ENCODE results near the gene DHPS. TPM values are rescaled to one million over a fixed set of nuclear protein-coding genes. Genes with fewer than 3 reads are reported as not detected.
"Not testable (repeated sequence)": the region's sequence is repeated elsewhere in the genome, so short reads cannot be mapped to it uniquely, and the experiment has no call there.

Gene DHPS
- total and polyA plus RNA-seq, 7 experiments from 2014 or later, result 113 to 223 (median 159) TPM

DNA sequence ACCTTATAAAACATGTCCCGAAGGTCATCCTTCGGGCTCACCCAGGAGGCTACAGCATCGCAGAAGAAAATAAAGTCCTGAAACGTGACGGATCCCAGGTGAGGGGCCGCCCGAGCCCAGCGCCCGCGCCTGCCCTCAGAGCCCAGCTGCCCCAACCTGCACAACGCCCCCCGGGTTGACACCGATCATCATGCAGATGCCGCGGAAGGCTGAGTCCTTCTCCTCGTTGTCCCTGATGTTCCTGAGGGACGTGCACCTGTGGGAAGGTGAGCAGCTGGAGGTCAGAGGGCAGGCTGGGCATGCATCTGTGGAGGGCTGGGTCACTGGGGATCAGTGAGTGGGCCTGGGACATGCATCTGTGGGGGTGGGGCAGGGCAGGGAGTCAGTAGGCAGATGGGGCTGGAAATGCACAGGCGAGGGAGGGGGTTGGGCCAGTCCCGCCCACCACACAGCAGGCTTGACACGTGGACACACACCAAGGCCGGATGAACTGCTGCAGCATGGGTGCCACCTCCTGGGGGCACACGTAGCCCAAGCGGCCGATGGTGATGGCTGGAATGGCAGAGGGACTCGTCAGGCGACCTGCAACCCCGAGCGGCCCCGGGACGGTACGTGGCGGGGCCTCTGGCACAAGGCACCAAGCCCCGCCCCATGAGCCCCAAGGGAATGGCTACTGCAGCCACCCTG, 20.1 kb upstream of the DHPS start:
- H3K36me3 ChIP-seq (ENCODE audit: control insufficient read depth in 2 of 3, insufficient read depth in 3 of 3, low read length in 3 of 3), result peaks cover 0 to 66% (median 11%) of the 10 kb centered on the region in 3 experiments
- Mint-ChIP-seq H3K4me3 (no peak overlapping the region), H3K27ac (peak overlapping the region in 1 of 9 donors; percentile 56), H3K9me3 (no peaks in the 10 kb centered on the region), H3K4me1 (peaks cover 0 to 11% (median 7%) of the 10 kb centered on the region in 7 donors), H3K27me3 (no peaks in the 10 kb centered on the region), H3K36me3 (peaks cover 0 to 24% (median 4%) of the 10 kb centered on the region in 5 donors)
- peaks cover 5% of the 10 kb centered on the region in 2 donors for H3K4me1 ChIP-seq (ENCODE audit: control insufficient read depth in 2 of 2, insufficient read depth in 2 of 2, low read length in 2 of 2)
- no peak overlapping the region for H3K4me3 ChIP-seq (ENCODE audit: low read length)
- no peak overlapping the region for H3K27ac ChIP-seq (ENCODE audit: low read depth, low read length)
- no peak for DNase-seq
- ChIA-PET CTCF (no interaction called here), POLR2A (interaction anchor here (0.5 kb wide), 1 partner anchor 531 kb away, joined by 3 read pairs; no protein-coding TSS in a partner anchor)
- ATAC-seq, result no peak
- no peaks in the 10 kb centered on the region for H3K9me3 ChIP-seq (ENCODE audit: control insufficient read depth in 2 of 3, low read length in 3 of 3)
- H3K27me3 ChIP-seq (ENCODE audit: control insufficient read depth in 2 of 2, insufficient read depth in 2 of 2, low read length in 2 of 2), result no peaks in the 10 kb centered on the region
- intact Hi-C loops (cut with micrococcal nuclease), result no loop called here

DNA sequence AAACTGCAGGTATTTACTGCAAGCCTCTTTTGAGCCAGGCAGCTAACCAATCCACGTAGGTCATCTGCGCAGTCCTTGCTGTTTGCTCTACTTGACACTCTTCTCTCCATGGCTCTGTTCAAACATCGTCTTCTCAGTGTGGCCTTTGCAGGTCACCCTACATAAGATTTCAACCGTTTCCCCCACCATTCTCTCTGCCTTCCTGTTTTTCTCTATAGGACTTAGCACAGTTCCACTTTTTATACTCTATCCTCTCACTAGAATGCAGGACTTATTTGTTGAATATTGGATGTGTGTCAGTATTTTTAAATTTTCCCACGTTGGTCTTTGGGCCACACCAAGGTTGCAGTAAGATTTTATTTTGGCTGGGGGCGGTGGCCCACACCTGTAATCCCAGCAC, 16.5 kb upstream of the DHPS start:
- Histone ChIP-seq H3K4me3 (ENCODE audit: low read length) (no peak overlapping the region), H3K36me3 (ENCODE audit: control insufficient read depth in 2 of 3, insufficient read depth in 3 of 3, low read length in 3 of 3) (peaks cover 0 to 35% (median 6%) of the 10 kb centered on the region in 3 experiments), H3K27me3 (ENCODE audit: control insufficient read depth in 2 of 2, insufficient read depth in 2 of 2, low read length in 2 of 2) (no peaks in the 10 kb centered on the region), H3K4me1 (ENCODE audit: control insufficient read depth in 2 of 2, insufficient read depth in 2 of 2, low read length in 2 of 2) (peaks cover 9 to 11% of the 10 kb centered on the region in 2 donors), H3K9me3 (ENCODE audit: control insufficient read depth in 2 of 3, low read length in 3 of 3) (no peaks in the 10 kb centered on the region), H3K27ac (ENCODE audit: low read depth, low read length) (no peak overlapping the region)
- peak overlapping the region in 8 of 9 donors; percentile 39 to 89 (median 76) for H3K27ac Mint-ChIP-seq
- ChIA-PET POLR2A (interaction anchor here (0.6 to 3.7 kb wide), 3 partner anchors 17 to 1975 kb away, joined by 6 to 19 read pairs (median 11); partner anchors contain the start of genes DHPS and TRIR), CTCF (no interaction called here)
- H3K4me1 Mint-ChIP-seq, result peaks cover 0 to 15% (median 12%) of the 10 kb centered on the region in 7 donors
- DNase-seq, result no peak
- H3K27me3 Mint-ChIP-seq, result no peaks in the 10 kb centered on the region
- intact Hi-C loops (cut with micrococcal nuclease), result no loop called here
- peaks cover 0 to 4% (median 0%) of the 10 kb centered on the region in 11 donors for H3K9me3 Mint-ChIP-seq
- H3K4me3 Mint-ChIP-seq, result peak overlapping the region; percentile 45 to 86 (median 67)
- H3K36me3 Mint-ChIP-seq, result peaks cover 0 to 7% (median 3%) of the 10 kb centered on the region in 5 donors
- ATAC-seq, result no peak

- Mint-ChIP-seq H3K4me1 (peaks cover 0 to 15% (median 12%) of the 10 kb centered on the region in 7 donors), H3K4me3 (peak overlapping the region in 5 of 10 donors; percentile 4 to 86 (median 40)), H3K27ac (peak overlapping the region in 5 of 9 donors; percentile 17 to 97 (median 49))
- peak overlapping the region; percentile 82 for H3K27ac ChIP-seq (ENCODE audit: low read depth, low read length)
- H3K9me3 Mint-ChIP-seq; H3K9me3 ChIP-seq (ENCODE audit: control insufficient read depth in 2 of 3, low read length in 3 of 3); H3K27me3 ChIP-seq (ENCODE audit: control insufficient read depth in 2 of 2, insufficient read depth in 2 of 2, low read length in 2 of 2); H3K4me3 ChIP-seq (ENCODE audit: low read length); H3K36me3 Mint-ChIP-seq; DNase-seq; H3K27me3 Mint-ChIP-seq; ATAC-seq: not testable (repeated sequence)
- H3K36me3 ChIP-seq (ENCODE audit: control insufficient read depth in 2 of 3, insufficient read depth in 3 of 3, low read length in 3 of 3), result peaks cover 0 to 28% (median 6%) of the 10 kb centered on the region in 3 experiments
- ChIA-PET POLR2A (interaction anchor here (0.6 to 3.7 kb wide), 14 partner anchors 7 to 1974 kb away, joined by 3 to 21 read pairs (median 6); partner anchors contain the start of genes DHPS, GET3, JUNB and TNPO2), CTCF (interaction anchor here (0.9 kb wide), 1 partner anchor 1315 kb away, joined by 3 read pairs; no protein-coding TSS in a partner anchor)
- peaks cover 9 to 11% of the 10 kb centered on the region in 2 donors for H3K4me1 ChIP-seq (ENCODE audit: control insufficient read depth in 2 of 2, insufficient read depth in 2 of 2, low read length in 2 of 2)
- intact Hi-C loops (cut with micrococcal nuclease), result loop anchor here in 1 of 2 donors (2.0 kb wide), 1 partner anchor 39 kb away; the partner anchor contains the start of gene GET3
Measured at GRCh38 chr19:12697425-12697824, 15.7 kb upstream of the DHPS start.

GRCh38 chr19:12696366-12697335, 15.0 kb upstream of the DHPS start, which contains the start of gene FBXW9:
FBXW9 (minus strand) TSS chr19:12696631; CDS start chr19:12696581, 50 bp downstream.
- peaks cover 0 to 4% (median 0%) of the 10 kb centered on the region in 5 donors for H3K36me3 Mint-ChIP-seq
- peak within 1 kb of the TSS; percentile 82 for H3K27ac ChIP-seq (ENCODE audit: low read depth, low read length)
- ChIA-PET POLR2A (interaction anchor here (0.6 to 3.7 kb wide), 19 partner anchors 8 to 145 kb away, joined by 3 to 21 read pairs (median 4); partner anchors contain the start of genes DHPS, GET3, JUNB and TNPO2), CTCF (interaction anchor here (0.9 to 1.2 kb wide), 2 partner anchors 24 to 1314 kb away, joined by 3 read pairs; no protein-coding TSS in a partner anchor)
- peaks cover 0 to 20% (median 4%) of the 10 kb centered on the region in 3 experiments for H3K36me3 ChIP-seq (ENCODE audit: control insufficient read depth in 2 of 3, insufficient read depth in 3 of 3, low read length in 3 of 3)
- H3K27me3 Mint-ChIP-seq, result no peaks in the 10 kb centered on the region
- H3K27ac Mint-ChIP-seq, result peak within 1 kb of the TSS; percentile 90 to 97 (median 97)
- peak within 1 kb of the TSS; percentile 86 to 95 (median 91) for H3K4me3 Mint-ChIP-seq
- H3K9me3 Mint-ChIP-seq, result peaks cover 0 to 4% (median 0%) of the 10 kb centered on the region in 11 donors
- peak within 1 kb of the TSS; percentile 98 for H3K4me3 ChIP-seq (ENCODE audit: low read length)
- no peaks in the 10 kb centered on the region for H3K9me3 ChIP-seq (ENCODE audit: control insufficient read depth in 2 of 3, low read length in 3 of 3)
- no peaks in the 10 kb centered on the region for H3K27me3 ChIP-seq (ENCODE audit: control insufficient read depth in 2 of 2, insufficient read depth in 2 of 2, low read length in 2 of 2)
- peaks cover 9 to 11% of the 10 kb centered on the region in 2 donors for H3K4me1 ChIP-seq (ENCODE audit: control insufficient read depth in 2 of 2, insufficient read depth in 2 of 2, low read length in 2 of 2)
- peaks cover 0 to 15% (median 12%) of the 10 kb centered on the region in 7 donors for H3K4me1 Mint-ChIP-seq
- intact Hi-C loops (cut with micrococcal nuclease), result loop anchor here (1.0 to 2.0 kb wide), 4 partner anchors 15 to 41 kb away; partner anchors contain the start of genes DHPS (in 2 of the 2) and GET3 (in 2 of the 2)
- peak; percentile 97 for ATAC-seq
- peak; percentile 88 to 97 (median 95) for DNase-seq

DNA sequence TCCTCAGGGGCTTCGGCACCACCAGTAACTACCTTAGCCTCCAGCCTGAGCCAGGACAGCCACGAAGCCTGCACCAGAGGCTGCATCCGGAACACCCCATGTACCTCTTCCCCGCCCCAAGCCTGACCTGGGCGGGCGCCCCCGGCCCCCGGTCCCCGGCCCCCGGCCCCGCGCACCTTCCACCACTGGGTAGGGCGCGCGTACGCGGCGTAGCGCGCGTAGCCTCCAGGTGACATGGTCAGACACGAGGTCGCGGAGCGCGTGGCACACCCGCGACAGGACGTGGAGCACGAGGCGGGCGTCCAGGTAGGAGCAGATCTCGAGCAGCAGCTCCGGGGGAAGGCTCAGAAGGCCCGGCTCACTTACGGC, 14.3 kb upstream of the DHPS start:
- no peaks in the 10 kb centered on the region for H3K9me3 ChIP-seq (ENCODE audit: control insufficient read depth in 2 of 3, low read length in 3 of 3)
- Mint-ChIP-seq H3K27me3 (no peaks in the 10 kb centered on the region), H3K4me1 (peaks cover 0 to 15% (median 12%) of the 10 kb centered on the region in 7 donors), H3K36me3 (peaks cover 0 to 4% (median 0%) of the 10 kb centered on the region in 5 donors), H3K9me3 (peaks cover 0 to 4% (median 0%) of the 10 kb centered on the region in 11 donors), H3K27ac (peak overlapping the region in 7 of 9 donors; percentile 52 to 97 (median 97)), H3K4me3 (peak overlapping the region; percentile 86 to 95 (median 91))
- ATAC-seq (peak; percentile 16), DNase-seq (no peak)
- POLR2A ChIA-PET, result interaction anchor here (0.8 to 3.7 kb wide), 13 partner anchors 9 to 128 kb away, joined by 3 to 21 read pairs (median 6); partner anchors contain the start of genes DHPS, JUNB, TNPO2 and TRIR
- peaks cover 0 to 13% (median 0%) of the 10 kb centered on the region in 3 experiments for H3K36me3 ChIP-seq (ENCODE audit: control insufficient read depth in 2 of 3, insufficient read depth in 3 of 3, low read length in 3 of 3)
- peak overlapping the region; percentile 98 for H3K4me3 ChIP-seq (ENCODE audit: low read length)
- H3K27ac ChIP-seq (ENCODE audit: low read depth, low read length), result peak overlapping the region; percentile 82
- CTCF ChIA-PET, result interaction anchor here (1.2 kb wide), 1 partner anchor 25 kb away, joined by 3 read pairs; no protein-coding TSS in a partner anchor
- peaks cover 9 to 11% of the 10 kb centered on the region in 2 donors for H3K4me1 ChIP-seq (ENCODE audit: control insufficient read depth in 2 of 2, insufficient read depth in 2 of 2, low read length in 2 of 2)
- intact Hi-C loops (cut with micrococcal nuclease), result loop anchor here (1.0 to 2.0 kb wide), 4 partner anchors 15 to 41 kb away; partner anchors contain the start of genes DHPS (in 2 of the 2) and GET3 (in 2 of the 2)
- no peaks in the 10 kb centered on the region for H3K27me3 ChIP-seq (ENCODE audit: control insufficient read depth in 2 of 2, insufficient read depth in 2 of 2, low read length in 2 of 2)
